Measurements from ENCODE around the gene EXOG. TPM values are rescaled to one million over a fixed set of nuclear protein-coding genes. Genes with fewer than 3 reads are reported as not detected.

EXOG gene
- total RNA-seq, 1 experiment from 2014 or later = 12.5 TPM

- no peaks in the 10 kb centered on the region for H3K27me3 ChIP-seq (ENCODE audit: control insufficient read depth, insufficient read depth, low read length)
- no peak overlapping the region for H3K27ac ChIP-seq (ENCODE audit: low read length)
- H3K36me3 ChIP-seq (ENCODE audit: control insufficient read depth, insufficient read depth, low read length) = no peaks in the 10 kb centered on the region
- in situ Hi-C loops (cut with HindIII; ENCODE audit: low pct_unique_long_range_greater_than_20kb, low sequenced_read_pairs) (no loop called here), intact Hi-C loops (cut with micrococcal nuclease; ENCODE audit: unreplicated experiment) (no loop called here)
- no TSS peak for BruUV-seq (replicated peaks)
- peak overlapping the region; percentile 56 to 66 for H3K4me3 ChIP-seq (ENCODE audit: low read depth in 2 of 2, low read length in 2 of 2)
- CTCF ChIA-PET = no interaction called here
- H3K4me1 ChIP-seq (ENCODE audit: control insufficient read depth, insufficient read depth, low read length) = peaks cover 7% of the 10 kb centered on the region; the same call in 1 of the 2 replicates
- no peak for DNase-seq (ENCODE audit: low read depth, low spot score)
- no peaks in the 10 kb centered on the region for H3K9me3 ChIP-seq (ENCODE audit: control insufficient read depth, insufficient read depth, low read depth, low read length)
- POLR2A ChIA-PET = no interaction called here
- no peak for TF ChIP-seq TCF7L2 (IDR thresholded peaks at IDR 0.05; ENCODE audit: low read depth, low read length)
- TF ChIP-seq SIN3A (IDR thresholded peaks at IDR 0.05; ENCODE audit: borderline replicate concordance, insufficient read depth, low read depth, low read length) = no peak
- no peak for TF ChIP-seq POLR2AphosphoS5 (IDR thresholded peaks at IDR 0.05; ENCODE audit: low read depth, low read length)
- TF ChIP-seq CTCF (IDR thresholded peaks at IDR 0.05) = no peak
- TF ChIP-seq, protein P1, sequence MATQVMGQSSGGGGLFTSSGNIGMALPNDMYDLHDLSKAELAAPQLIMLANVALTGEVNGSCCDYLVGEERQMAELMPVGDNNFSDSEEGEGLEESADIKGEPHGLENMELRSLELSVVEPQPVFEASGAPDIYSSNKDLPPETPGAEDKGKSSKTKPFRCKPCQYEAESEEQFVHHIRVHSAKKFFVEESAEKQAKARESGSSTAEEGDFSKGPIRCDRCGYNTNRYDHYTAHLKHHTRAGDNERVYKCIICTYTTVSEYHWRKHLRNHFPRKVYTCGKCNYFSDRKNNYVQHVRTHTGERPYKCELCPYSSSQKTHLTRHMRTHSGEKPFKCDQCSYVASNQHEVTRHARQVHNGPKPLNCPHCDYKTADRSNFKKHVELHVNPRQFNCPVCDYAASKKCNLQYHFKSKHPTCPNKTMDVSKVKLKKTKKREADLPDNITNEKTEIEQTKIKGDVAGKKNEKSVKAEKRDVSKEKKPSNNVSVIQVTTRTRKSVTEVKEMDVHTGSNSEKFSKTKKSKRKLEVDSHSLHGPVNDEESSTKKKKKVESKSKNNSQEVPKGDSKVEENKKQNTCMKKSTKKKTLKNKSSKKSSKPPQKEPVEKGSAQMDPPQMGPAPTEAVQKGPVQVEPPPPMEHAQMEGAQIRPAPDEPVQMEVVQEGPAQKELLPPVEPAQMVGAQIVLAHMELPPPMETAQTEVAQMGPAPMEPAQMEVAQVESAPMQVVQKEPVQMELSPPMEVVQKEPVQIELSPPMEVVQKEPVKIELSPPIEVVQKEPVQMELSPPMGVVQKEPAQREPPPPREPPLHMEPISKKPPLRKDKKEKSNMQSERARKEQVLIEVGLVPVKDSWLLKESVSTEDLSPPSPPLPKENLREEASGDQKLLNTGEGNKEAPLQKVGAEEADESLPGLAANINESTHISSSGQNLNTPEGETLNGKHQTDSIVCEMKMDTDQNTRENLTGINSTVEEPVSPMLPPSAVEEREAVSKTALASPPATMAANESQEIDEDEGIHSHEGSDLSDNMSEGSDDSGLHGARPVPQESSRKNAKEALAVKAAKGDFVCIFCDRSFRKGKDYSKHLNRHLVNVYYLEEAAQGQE (IDR thresholded peaks at IDR 0.05; ENCODE audit: insufficient read depth in 1 of 2, low read depth in 2 of 2, low read length in 1 of 2) = no peak
- no peak; the same call in 1 of the 2 replicates for ATAC-seq
These were observed 40.3 kb upstream of the EXOG start for GRCh38 chr3:38455639-38456430.

GRCh38 chr3:38457111-38458003 lies 38.8 kb upstream of the EXOG start:
- H3K36me3 ChIP-seq (ENCODE audit: control insufficient read depth, insufficient read depth, low read length) = no peaks in the 10 kb centered on the region
- TSS peak; percentile 18 for BruUV-seq (replicated peaks)
- ChIA-PET CTCF (no interaction called here), POLR2A (no interaction called here)
- TF ChIP-seq POLR2AphosphoS5 (IDR thresholded peaks at IDR 0.05; ENCODE audit: low read depth, low read length) (no peak), CTCF (IDR thresholded peaks at IDR 0.05) (no peak), SIN3A (IDR thresholded peaks at IDR 0.05; ENCODE audit: borderline replicate concordance, insufficient read depth, low read depth, low read length) (no peak), TCF7L2 (IDR thresholded peaks at IDR 0.05; ENCODE audit: low read depth, low read length) (no peak)
- TF ChIP-seq, protein P1 (IDR thresholded peaks at IDR 0.05; ENCODE audit: insufficient read depth in 1 of 2, low read depth in 2 of 2, low read length in 1 of 2) = no peak
- no peak for ATAC-seq
- no peak overlapping the region for H3K27ac ChIP-seq (ENCODE audit: low read length)
- no peaks in the 10 kb centered on the region for H3K9me3 ChIP-seq (ENCODE audit: control insufficient read depth, insufficient read depth, low read depth, low read length)
- H3K4me1 ChIP-seq (ENCODE audit: control insufficient read depth, insufficient read depth, low read length) = peaks cover 7% of the 10 kb centered on the region; the same call in 1 of the 2 replicates
- no peak overlapping the region for H3K4me3 ChIP-seq (ENCODE audit: low read depth in 2 of 2, low read length in 2 of 2)
- in situ Hi-C loops (cut with HindIII; ENCODE audit: low pct_unique_long_range_greater_than_20kb, low sequenced_read_pairs) = no loop called here
- intact Hi-C loops (cut with micrococcal nuclease; ENCODE audit: unreplicated experiment) = no loop called here
- H3K27me3 ChIP-seq (ENCODE audit: control insufficient read depth, insufficient read depth, low read length) = no peaks in the 10 kb centered on the region
- no peak for DNase-seq (ENCODE audit: low read depth, low spot score)
